Stimulated activated CD4-positive, alpha-beta T cell treated with anti-CD3 and anti-CD28 coated beads, TNF-alpha, amount 100 ng/mL, for 24 hours (primary cell): ENCODE data around the gene SEC14L5.

Experiments used
- DNase-seq, 3 experiments: peaks; one replicate each; pipeline ENCODE4 v3.0.0-alpha.2; 2020; ENCODE audit warnings: low read depth in 3 of 3

SEC14L5 gene

DNA sequence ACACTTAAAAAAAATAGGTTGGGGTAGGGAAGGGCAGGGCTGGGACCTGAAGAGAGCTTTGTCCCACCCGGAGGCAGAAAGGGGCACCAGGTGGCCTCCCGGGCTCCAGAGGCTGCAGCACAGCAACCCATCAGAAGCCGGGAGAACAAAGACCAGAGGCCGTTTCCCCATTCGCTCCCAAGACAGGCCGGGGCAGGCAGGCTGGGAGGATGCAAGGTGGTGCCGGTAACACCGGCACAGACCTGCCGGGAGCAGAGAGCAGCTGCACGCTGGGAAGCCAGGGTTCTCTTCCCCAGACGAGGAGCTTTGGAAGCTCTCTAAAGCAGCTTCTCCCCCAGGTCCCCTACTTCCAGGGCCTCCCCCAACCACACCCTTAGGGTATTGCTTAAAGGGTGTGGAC is 26.7 kb upstream of the SEC14L5 start:
- no peak for DNase-seq

DNA sequence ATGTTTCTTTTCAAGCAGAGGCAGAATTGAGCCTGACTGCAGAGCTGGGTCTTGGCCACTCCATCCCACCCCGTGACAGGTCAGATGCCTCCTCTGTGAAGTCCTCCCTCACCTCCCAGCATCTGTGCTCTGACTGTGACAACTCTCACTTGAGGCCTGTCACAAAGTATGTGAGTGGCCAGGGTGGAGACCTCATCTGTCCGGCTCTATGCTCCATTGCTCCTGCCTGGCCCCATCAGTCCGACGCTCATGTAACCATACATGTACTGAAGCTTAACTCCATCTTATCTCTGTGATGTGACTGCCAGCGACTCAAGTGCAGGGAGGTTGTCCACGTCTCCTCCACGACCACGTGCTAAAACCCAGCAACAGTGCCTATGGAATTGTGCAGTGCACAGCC is 24.7 kb upstream of the SEC14L5 start:
- no peak for DNase-seq

DNA sequence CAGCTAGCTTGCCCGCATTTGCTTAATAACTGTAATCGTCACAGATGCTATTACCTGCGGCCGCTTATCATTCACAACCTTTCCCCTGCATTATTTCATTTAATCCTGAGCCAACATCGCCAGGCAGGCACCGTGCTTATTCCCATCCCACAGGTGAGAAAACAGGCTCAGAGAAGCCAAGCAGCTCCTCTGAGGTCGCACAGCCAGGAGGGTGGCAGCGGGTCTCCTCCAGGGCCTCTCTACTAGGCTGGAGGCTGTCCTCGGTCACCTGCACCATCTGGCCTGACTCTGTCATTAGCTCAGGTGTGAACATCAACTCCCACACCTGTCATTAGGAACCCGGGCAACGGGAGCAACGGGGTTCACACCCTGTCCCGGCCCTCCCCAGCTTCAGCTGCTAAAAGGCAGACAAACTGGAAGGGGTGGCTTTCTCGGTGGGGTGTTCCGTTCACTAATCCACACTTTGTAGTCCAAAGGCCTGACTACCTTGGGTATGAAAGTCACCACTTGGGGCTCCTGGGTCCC is 24.2 kb upstream of the SEC14L5 start:
- no peak for DNase-seq

DNA sequence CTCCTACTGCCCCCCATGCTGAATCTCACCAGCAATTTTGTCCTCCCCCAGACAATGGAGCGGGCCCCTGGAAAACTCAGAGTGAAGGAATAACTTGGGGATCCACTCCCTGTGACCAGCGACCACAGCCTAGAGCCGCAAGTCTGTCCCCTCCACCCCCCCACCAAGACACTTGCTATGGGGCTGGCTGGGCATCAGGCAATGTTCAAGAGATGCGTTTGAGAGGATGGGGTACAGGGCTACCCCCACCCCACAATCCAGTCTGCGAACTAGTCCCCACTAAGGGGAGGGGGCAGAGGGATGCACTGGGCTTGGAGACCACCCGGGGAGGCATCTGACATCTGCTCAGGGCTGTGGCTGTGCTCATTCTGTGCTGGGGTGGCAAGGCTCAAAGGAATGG is 23.5 kb upstream of the SEC14L5 start:
- no peak for DNase-seq

DNA sequence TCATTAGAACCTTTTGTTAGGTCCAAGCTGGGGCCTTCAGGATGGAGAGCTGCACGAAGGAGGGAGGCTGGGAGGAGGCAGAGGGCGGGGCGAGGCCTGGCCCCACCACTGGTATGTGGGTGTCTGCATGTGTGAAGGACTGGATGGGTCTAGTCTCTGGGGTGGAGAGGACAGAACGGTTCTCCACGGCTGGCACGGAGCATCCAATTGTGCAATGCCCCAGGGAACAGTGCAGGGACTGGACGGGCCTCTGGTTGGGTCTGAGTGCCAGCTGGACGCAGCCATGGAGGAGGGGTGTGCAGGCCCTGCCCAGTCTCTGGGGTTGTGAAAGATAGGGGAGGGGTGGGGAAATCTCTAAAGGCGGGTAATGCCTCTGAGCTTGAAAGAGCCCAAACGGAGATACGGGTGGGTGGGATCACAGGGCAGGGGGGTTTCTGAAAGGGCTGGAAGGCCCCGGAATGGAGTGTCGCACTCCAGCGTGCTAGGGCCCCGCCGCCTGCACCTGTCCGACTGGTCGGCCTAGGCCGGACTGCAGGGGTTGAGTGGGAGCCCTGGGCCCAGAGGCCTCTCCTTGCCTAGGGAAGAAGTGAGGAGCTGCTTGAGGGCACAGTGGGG is 22.8 kb upstream of the SEC14L5 start:
- no peak for DNase-seq

DNA sequence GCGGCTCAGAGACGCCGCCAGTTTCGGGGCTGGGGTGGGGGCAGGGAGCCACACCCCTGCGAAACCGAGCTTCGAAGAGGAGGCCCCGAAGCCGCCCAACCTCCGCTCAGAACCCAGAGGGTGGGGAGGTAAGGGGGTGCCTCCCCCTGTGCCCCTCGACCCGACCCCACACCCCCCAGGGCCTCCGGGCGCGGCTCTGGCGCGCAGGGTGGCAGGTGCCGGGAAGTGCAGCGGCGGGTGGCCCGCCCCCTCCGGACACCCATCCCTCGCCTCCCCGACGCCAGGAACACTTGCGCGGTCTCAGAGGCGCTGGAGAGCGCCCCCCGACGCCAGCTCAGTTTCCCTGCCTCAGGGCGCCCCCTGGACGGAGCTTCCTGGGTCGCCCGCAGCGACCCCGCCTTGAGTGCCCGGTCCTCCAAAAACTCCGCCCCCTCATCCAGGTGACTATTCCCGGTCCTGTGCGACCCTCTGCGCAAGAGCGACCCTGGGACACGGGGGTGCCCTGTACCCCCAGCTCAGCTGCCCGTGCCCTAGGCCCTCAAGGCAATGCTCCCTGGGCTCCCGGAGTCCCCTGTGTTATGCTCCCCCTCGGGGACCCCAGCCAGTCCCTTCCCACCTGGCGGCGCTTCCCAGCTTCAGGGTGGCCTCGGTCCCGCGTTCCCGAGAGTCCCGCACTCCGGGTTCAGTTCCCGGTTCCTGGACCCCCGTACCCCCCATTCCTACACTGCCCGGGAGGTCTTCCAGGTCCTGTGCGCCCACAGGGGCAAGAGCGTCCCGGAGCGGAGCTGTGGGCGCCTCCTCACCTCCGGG is 21.7 kb upstream of the SEC14L5 start:
- DNase-seq = no peak

DNA sequence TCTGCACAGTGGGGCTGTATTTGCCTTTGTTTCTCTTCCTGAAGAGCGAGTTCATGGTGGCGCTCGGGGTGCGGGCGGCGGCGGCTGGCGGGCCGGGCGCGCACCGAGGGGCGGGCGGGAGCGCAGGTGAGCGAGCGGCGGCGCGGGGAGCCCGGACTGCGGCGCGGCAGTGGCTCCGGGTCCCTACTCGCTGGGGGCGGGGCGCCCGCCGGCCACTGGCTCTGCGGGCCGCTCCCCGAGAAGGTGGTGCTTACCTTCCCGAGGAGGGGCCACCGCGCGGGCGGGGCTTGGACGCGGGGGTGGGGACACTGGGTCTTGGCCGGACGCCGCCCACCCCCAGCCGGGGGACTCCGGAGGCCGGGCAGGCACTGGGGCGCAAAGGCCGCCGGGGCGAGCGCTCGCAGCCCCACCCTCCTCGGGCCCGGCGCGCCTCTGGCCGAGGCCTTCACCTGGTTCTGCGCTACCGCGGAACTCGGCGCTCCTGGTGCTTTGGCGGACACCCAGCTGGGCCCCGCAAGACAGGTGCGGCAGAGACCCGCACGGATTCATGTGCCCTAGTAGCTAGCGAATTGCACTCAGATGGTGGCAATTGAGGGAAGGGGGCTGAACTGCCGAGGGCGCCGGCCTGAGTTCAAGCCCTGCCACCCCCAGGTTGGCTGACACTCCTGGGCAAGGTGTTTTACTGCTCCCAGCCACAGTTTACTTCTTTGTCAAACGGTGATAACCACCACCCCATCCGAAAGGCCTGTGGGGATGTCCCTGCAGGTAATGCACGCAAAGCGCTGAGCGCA is 20.9 kb upstream of the SEC14L5 start, which contains the start of gene PPL:
TSS of gene PPL (minus strand) at position 158 of the 791 bp plus-strand sequence. CDS start at position 55, 103 bp downstream.
- DNase-seq = no peak

DNA sequence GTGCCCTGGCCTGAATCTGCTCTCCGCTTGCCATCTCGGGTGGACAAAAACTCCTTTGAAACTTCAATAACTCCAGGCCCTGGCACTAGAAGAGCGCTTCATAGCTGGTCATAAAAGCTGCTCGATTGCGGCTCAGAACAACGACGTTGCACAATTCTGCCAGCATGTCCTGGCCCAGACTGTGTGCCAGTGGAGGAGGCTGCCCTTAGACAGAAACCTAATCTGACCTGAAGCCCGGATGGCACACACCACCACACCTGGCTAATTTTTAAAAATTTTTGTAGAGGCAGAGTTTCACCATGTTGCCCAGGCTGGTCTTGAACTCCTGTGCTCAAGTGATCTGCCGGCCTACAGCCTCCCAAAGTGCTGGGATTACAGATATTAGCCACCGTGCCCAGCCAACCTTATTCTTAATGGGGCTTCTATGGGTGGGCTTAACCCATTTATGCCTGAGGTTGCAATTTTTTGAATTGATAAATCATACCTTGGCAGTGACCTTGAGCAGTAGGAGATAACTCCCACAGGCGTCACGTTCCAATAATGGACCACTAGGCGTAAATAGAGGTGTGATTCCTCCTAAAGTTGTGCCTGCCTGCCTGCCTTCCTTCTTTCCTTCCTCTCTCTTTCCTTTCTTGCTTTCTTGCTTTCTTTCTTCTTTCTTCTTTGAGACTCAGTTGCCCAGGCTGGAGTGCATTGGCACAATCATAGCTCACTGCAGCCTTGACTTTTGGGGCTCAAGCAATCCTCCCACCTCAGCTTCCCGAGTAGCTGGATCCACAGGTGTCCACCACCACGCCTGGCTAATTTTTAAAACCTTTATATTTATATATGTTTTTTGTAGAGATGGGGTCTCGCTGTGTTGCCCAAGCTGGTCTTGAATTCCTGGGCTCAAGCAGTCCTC is 20.1 kb upstream of the SEC14L5 start:
- DNase-seq = no peak

DNA sequence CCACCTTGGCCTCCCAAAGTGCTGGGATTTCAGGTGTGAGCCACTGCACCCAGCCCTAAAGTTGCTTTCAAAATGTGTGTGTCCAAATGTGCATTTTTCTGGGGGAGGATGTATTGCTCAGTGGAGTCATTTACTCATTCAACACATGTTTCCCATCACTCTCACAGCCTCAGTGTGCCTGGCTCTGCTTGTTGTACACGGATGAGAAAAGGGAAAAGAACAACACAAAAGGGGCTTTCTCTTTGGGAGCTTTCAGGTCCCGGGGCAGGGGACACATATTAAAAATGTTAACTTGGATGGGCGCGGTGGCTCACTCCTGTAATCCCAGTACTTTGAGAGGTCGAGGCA is 19.5 kb upstream of the SEC14L5 start:
- no peak for DNase-seq

DNA sequence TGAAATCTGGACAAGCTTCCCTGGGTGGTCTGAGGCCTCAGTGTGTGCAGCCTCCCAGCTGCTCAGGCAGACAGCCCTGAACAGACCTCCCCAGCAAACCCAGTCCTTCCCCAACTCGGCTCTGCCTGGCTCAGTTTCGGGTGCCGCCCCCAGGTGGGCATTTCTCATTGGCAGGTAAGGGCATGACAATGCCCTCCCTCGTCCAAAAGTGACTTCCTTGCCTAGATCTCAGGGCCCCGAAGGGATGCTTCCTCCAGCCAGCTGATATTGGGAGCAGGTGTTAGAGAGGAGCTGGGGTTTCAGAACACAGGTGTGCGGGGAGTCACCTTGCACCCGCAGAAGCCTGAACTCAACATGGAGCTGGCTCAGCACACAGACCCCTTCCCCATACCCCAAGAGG is 17.4 kb upstream of the SEC14L5 start:
- DNase-seq = no peak

DNA sequence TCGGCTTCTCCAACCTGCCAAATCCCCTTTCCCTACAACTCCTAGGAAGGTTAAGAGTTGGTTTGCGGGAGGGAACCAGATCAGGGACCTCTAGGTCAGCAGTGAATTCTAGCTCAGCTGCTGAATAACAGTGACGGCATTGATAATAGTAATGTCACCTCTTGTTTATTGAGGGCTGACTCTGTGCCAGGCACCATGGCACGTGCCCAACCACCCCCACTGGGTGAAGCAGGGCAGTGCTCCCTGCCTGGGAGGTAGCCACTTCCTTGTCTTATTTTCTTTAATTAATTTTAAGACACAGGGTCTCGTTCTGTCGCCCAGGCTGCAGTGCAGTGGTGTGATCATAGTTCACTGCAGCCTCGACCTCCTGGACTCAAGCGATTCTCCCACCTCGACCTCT is 15.6 kb upstream of the SEC14L5 start:
- DNase-seq = no peak

DNA sequence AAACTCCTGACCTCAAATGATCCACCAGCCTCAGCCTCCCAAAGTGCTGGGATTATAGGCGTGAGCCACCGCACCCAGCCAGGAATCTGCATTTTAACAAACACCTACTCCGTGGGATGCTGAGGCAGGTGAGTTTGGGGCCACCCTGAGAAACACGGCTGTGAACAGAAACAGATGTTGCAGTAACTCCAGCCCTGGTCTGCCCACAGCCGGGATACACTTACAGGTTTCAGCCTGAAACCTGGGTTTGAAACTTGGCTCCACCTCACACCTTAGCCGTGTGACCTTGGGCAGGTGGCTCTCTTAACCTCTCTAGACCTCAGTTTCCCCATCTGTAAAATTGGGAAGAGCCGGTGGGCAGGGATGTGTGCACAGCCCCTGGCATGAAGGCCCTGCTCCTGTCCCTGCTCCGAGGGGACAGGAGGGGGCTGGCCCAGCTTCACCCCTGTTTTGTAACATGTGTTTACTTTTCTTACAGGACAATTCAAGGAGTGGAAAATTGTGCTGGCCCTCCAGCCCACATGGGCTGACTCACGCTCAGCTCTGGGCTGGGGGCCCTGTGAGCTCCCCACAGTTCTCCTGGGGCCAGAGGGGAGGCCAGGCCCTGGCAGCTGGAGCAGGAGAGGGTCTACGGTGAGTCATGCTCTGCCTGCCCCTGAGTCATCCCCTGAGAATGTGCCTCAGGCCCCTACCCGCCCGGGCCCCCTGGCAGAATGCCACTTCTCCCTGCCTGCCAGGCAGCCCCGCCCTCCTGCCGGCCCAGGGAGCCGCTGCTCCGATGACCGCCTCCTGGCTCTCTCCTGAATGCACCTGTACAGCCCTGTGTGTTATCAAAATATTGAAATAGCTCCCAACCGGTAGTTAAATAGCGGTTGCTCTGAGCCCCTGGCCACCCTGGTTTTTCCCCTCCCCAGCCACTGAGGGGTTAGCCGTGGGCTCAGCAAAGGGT is 13.5 kb upstream of the SEC14L5 start:
- DNase-seq = no peak

DNA sequence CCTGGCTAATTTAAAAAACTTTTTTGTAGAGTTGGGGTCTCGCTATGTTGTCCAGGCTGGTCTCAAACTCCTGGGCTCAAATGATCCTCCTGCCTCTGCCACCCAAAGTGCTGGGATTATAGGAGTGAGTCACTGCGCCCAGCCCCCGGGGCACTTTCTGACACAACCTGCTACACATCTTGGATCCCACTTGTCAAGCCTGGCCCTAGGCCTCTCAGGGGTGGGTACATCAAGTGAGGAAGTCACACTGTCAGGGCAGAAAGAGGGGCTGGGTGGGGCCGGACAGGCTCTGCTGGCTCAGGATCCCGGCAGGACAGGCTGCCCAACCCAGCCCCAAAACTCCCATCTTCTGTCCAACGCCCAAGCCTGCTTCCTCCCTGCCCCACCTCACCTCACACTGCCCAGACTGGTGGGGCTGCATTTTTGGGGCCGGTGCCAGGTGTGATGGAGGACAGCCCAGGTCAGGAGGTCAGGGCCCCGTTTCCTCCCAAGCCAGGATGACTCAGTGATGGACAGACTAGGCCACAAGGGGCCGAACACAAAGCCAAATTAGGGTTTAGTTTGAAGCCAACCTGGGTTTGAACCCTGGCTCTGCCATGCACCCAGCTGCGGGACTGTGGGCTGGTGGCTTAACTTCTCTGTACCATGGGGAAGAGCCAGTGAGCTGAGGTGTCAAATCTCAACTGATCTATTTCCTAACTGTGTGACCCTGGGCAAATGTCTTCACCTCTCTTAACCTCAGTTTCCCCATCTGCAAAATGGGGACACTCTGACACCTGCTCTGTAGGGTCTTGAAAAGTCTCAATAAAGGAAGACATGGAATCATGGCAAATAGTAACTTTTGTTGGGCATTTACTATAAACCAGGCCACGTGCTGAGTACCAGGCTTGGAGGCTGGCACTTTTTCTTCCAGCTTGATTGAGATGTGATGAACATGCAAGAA is 12.3 kb upstream of the SEC14L5 start:
- no peak for DNase-seq

DNA sequence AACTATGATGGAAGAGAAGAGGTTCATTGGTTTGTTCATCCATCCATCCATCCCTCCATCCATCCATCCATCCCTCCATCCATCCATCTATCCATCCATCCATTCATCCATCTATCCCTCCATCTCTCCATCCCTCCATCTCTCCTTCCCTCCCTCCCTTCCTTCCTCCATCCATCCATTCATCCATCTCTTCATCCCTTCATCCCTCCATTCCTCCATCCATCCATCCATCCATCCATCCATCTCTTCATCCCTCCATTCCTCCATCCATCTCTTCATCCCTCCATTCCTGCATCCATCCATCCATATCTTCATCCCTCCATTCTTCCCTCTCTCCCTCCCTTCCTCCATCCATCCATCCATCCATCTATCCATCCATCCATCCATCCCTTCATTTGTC is 11.2 kb upstream of the SEC14L5 start:
- no peak for DNase-seq

DNA sequence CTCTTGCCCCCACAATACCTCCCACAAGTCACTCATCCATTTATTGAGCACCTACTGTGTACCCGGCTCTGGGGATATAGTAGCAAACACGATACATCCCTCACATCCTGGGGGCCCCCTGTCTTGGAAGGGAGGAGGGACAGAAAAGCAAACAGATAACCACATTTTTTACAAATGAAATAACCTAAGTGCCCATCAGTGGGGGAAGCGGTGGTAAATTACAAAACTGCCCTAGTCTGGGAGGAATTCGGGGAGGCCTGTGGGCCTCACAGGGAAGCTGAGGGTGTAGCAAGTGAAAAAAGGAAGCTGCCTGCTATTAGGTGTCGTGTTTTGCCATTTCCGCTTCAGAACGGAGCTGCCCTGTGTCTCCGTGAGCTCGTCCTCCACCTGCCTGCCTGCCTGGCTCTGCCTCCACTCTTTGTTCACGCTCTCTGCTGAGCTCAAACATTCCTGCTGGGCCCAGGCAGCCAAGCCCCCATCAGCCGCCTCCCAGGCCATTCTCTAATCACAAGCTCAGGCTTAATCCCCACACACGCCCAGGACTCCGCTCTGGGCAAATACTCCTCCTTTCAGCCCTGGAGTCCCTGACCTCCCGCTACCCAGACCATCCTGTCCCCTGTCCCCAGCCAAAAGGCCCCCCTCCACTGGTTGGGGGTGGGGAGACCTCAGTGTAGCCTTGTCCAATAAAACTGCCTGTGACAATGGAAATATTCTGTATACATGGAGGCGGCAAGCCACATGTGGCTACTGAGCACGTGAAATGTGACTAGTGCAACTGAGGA is 10.2 kb upstream of the SEC14L5 start:
- no peak for DNase-seq

DNA sequence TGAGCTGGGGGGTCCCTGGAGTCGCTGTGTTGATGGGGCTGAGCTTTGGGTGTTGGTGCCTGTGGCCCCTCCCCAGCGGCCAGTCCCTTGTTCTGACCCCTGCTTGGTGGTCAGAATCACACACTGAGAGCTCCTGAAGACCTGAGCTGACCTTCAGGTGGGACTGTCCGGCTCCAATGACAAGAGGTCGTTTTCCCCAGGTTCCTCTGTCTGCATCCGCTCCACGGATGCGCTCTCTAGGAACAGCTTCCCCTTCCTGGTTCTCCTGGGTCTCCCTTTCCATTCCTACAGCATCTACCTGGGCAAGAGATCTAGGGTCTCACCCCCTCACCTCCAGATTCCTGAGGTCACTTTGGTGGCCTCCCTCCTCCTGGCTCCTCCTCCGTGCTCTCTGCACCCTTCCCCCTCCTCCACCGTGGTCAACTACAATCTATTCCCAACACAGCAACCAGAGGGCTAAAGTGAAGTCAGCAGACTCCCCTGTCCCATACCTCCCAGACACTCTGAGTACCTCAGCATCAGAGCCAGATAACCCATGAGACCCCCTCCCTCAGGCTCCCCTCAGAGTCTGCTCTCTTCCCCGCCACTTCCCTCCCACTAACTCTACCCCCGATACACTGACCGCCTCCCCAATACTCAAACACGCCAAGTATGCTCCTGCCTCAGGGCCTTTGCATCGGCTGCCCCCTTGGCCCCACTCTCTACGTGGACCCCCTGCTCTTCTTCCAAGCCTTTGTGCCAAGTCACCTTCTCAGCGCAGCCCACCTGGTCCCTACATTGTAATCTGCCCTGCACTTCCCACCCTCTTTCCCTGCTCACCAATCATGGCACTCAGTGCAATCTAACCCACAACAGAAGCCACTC is 9.0 kb upstream of the SEC14L5 start:
- no peak for DNase-seq

DNA sequence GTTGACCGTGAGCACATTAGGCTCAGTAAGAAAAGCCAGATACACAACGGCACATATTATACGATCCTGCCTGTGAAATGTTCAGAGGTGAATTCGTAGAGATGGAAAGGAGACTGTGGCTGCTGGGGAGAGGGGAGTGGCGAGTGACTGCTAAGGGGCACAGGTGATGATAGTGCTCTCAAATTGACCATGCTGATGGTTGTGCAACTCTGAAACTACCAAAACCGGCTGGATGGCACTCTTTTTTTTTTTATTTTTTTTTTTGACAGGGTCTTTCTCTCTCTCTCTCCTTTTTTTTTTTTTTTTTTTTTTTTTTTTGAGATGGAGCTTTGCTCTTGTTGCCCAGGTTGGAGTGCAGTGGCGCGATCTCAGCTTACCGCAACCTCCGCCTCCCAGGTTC is 8.1 kb upstream of the SEC14L5 start:
- no peak for DNase-seq
